ENCODE results near the gene SLC16A12.
"Not testable (repeated sequence)": the region's sequence is repeated elsewhere in the genome, so short reads cannot be mapped to it uniquely, and the experiment has no call there.

Gene SLC16A12

GRCh38 chr10:89391907-89392756 lies 143.3 kb downstream of the SLC16A12 start, which contains the start of gene IFIT1:
Gene IFIT1 (plus strand): TSS chr10:89392623. CDS start chr10:89392713, 90 bp downstream.
- Histone ChIP-seq H3K9me3 (ENCODE audit: control extremely low read depth in 1 of 5, control insufficient read depth in 4 of 5, insufficient read depth in 2 of 5, low read depth in 1 of 5, low read length in 4 of 5) (no peaks in the 10 kb centered on the region), H3K4me1 (ENCODE audit: control extremely low read depth in 1 of 4, control insufficient read depth in 4 of 4, insufficient read depth in 4 of 4, low read length in 3 of 4) (peaks cover 18 to 36% (median 21%) of the 10 kb centered on the region in 4 experiments), H3K27ac (ENCODE audit: insufficient read depth in 1 of 2, low read depth in 1 of 2, low read length in 2 of 2, poor library complexity in 1 of 2, severe bottlenecking in 2 of 2) (peak within 1 kb of the TSS; percentile 77 to 80), H3K4me3 (ENCODE audit: control insufficient read depth in 1 of 7, extremely low read depth in 1 of 7, insufficient read depth in 4 of 7, low read depth in 2 of 7, low read length in 6 of 7) (peak within 1 kb of the TSS in 6 of 7 experiments; percentile 74 to 95 (median 90)), H3K27me3 (replicated peaks in 2 of 5; ENCODE audit: control insufficient read depth in 4 of 5, insufficient read depth in 5 of 5, low read length in 4 of 5) (no peaks in the 10 kb centered on the region), H3K36me3 (ENCODE audit: control insufficient read depth in 4 of 4, insufficient read depth in 4 of 4, low read length in 3 of 4) (peaks cover 0 to 3% (median 0%) of the 10 kb centered on the region in 4 experiments)
- POLR2A ChIA-PET, result interaction anchor here (0.9 kb wide), 1 partner anchor 139 kb away, joined by 3 read pairs; no protein-coding TSS in a partner anchor
- WGBS (ENCODE audit: insufficient coverage), result 0% methylated on average over 4 of the region's 8 CpGs
- CTCF ChIA-PET, result interaction anchor here (0.5 to 2.4 kb wide), 6 partner anchors 19 to 149 kb away, joined by 3 to 10 read pairs (median 4); partner anchors contain the start of gene IFIT2
- peak; percentile 87 to 96 (median 94) for DNase-seq

DNA sequence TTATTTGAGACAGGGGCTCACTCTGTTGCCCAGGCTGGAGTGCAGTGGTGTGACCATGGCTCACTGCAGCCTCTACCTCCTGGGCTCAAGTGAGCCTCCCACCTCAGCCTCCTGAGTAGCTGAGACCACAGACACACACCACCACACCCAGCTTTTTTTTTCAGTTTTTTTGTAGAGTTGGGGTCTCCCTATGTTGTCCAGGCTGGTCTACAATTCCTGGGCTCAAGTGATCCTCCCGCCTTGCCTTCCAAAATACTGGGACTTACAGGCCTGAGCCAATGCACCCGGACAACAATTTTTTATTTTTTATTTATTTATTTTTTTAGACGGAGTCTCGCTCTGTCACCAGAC lies 144.2 kb downstream of the SLC16A12 start:
- DNase-seq; H3K27me3 ChIP-seq (replicated peaks in 2 of 5; ENCODE audit: control insufficient read depth in 4 of 5, insufficient read depth in 5 of 5, low read length in 4 of 5); H3K27ac ChIP-seq (ENCODE audit: insufficient read depth in 1 of 2, low read depth in 1 of 2, low read length in 2 of 2, poor library complexity in 1 of 2, severe bottlenecking in 2 of 2); H3K9me3 ChIP-seq (ENCODE audit: control extremely low read depth in 1 of 5, control insufficient read depth in 4 of 5, insufficient read depth in 2 of 5, low read depth in 1 of 5, low read length in 4 of 5); H3K36me3 ChIP-seq (ENCODE audit: control insufficient read depth in 4 of 4, insufficient read depth in 4 of 4, low read length in 3 of 4); H3K4me3 ChIP-seq (ENCODE audit: control insufficient read depth in 1 of 7, extremely low read depth in 1 of 7, insufficient read depth in 4 of 7, low read depth in 2 of 7, low read length in 6 of 7); POLR2A ChIA-PET: not testable (repeated sequence)
- H3K4me1 ChIP-seq (ENCODE audit: control extremely low read depth in 1 of 4, control insufficient read depth in 4 of 4, insufficient read depth in 4 of 4, low read length in 3 of 4), result peaks cover 18 to 38% (median 23%) of the 10 kb centered on the region in 4 experiments
- CTCF ChIA-PET, result interaction anchor here (1.5 to 2.4 kb wide), 2 partner anchors 22 to 99 kb away, joined by 3 to 10 read pairs; no protein-coding TSS in a partner anchor
- 100% methylated on average over 1 of the region's 4 CpGs for WGBS (ENCODE audit: insufficient coverage)

DNA sequence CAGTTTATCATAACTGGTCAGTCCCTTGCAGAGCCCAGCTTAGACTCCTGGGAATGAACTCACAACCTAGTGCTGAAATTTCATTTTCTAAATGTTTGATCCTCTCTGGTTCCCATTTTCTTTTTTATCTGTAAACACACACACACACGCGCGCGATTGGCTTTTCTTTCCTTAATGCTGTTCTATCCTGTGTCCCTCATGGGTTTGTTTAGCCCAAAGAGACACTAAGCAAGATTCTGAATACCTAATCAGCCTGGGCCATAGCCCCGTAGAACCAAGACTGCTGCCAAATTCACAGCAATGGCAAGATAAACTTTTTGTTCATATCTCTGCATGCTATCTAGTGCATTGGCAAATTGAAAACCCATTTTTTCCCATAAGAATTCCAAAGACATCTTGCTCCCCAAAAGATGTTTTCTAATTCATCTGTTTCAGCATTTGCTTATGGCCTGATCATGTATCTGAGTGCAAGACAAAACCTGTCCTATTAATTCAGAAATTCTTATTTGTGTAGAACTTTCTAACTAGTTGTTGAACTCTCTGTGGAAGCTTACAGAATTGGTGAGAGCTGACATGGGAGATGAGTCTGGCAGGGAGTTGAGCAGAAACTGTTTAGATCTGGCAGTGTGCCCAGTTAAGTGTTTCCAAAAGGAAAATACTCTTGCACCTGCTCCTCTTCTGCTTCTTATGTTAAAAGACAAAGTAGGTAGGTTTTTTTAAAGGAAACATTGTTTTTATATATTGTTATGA lies 144.7 kb downstream of the SLC16A12 start:
- no peaks in the 10 kb centered on the region for H3K36me3 ChIP-seq (ENCODE audit: control insufficient read depth in 4 of 4, insufficient read depth in 4 of 4, low read length in 3 of 4)
- ChIA-PET POLR2A (no interaction called here), CTCF (interaction anchor here (1.5 to 4.8 kb wide), 4 partner anchors 8 to 149 kb away, joined by 3 to 35 read pairs (median 4); no protein-coding TSS in a partner anchor)
- peaks cover 18 to 43% (median 28%) of the 10 kb centered on the region in 4 experiments for H3K4me1 ChIP-seq (ENCODE audit: control extremely low read depth in 1 of 4, control insufficient read depth in 4 of 4, insufficient read depth in 4 of 4, low read length in 3 of 4)
- 84% methylated on average over 4 of the region's 5 CpGs for WGBS (ENCODE audit: insufficient coverage)
- H3K4me3 ChIP-seq (ENCODE audit: control insufficient read depth in 1 of 7, extremely low read depth in 1 of 7, insufficient read depth in 4 of 7, low read depth in 2 of 7, low read length in 6 of 7), result no peak overlapping the region
- no peak for DNase-seq
- H3K9me3 ChIP-seq (ENCODE audit: control extremely low read depth in 1 of 5, control insufficient read depth in 4 of 5, insufficient read depth in 2 of 5, low read depth in 1 of 5, low read length in 4 of 5), result no peaks in the 10 kb centered on the region
- H3K27ac ChIP-seq (ENCODE audit: insufficient read depth in 1 of 2, low read depth in 1 of 2, low read length in 2 of 2, poor library complexity in 1 of 2, severe bottlenecking in 2 of 2), result no peak overlapping the region
- no peaks in the 10 kb centered on the region for H3K27me3 ChIP-seq (replicated peaks in 2 of 5; ENCODE audit: control insufficient read depth in 4 of 5, insufficient read depth in 5 of 5, low read length in 4 of 5)

GRCh38 chr10:89389254-89389653 lies 146.1 kb downstream of the SLC16A12 start:
- H3K4me1 ChIP-seq (ENCODE audit: control extremely low read depth in 1 of 4, control insufficient read depth in 4 of 4, insufficient read depth in 4 of 4, low read length in 3 of 4), result peaks cover 26 to 51% (median 42%) of the 10 kb centered on the region in 4 experiments
- no peaks in the 10 kb centered on the region for H3K27me3 ChIP-seq (replicated peaks in 2 of 5; ENCODE audit: control insufficient read depth in 4 of 5, insufficient read depth in 5 of 5, low read length in 4 of 5)
- no peak overlapping the region for H3K27ac ChIP-seq (ENCODE audit: insufficient read depth in 1 of 2, low read depth in 1 of 2, low read length in 2 of 2, poor library complexity in 1 of 2, severe bottlenecking in 2 of 2)
- no peak overlapping the region for H3K4me3 ChIP-seq (ENCODE audit: control insufficient read depth in 1 of 7, extremely low read depth in 1 of 7, insufficient read depth in 4 of 7, low read depth in 2 of 7, low read length in 6 of 7)
- DNase-seq, result peak; percentile 52 to 70 (median 69)
- WGBS (ENCODE audit: insufficient coverage), result no CpG with 5 or more reads among the region's 1 CpG
- ChIA-PET CTCF (interaction anchor here (0.5 to 4.8 kb wide), 17 partner anchors 9 to 394 kb away, joined by 3 to 35 read pairs (median 4); partner anchors contain the start of genes IFIT2, IFIT3, IFIT5 and LIPA), POLR2A (no interaction called here)
- no peaks in the 10 kb centered on the region for H3K36me3 ChIP-seq (ENCODE audit: control insufficient read depth in 4 of 4, insufficient read depth in 4 of 4, low read length in 3 of 4)
- no peaks in the 10 kb centered on the region for H3K9me3 ChIP-seq (ENCODE audit: control extremely low read depth in 1 of 5, control insufficient read depth in 4 of 5, insufficient read depth in 2 of 5, low read depth in 1 of 5, low read length in 4 of 5)

- POLR2A ChIA-PET, result no interaction called here
- H3K27me3 ChIP-seq (replicated peaks in 2 of 5; ENCODE audit: control insufficient read depth in 4 of 5, insufficient read depth in 5 of 5, low read length in 4 of 5), result no peaks in the 10 kb centered on the region
- 100% methylated on average over 2 of the region's 2 CpGs for WGBS (ENCODE audit: insufficient coverage)
Measured at GRCh38 chr10:89388806-89389205, 146.6 kb downstream of the SLC16A12 start.

DNA sequence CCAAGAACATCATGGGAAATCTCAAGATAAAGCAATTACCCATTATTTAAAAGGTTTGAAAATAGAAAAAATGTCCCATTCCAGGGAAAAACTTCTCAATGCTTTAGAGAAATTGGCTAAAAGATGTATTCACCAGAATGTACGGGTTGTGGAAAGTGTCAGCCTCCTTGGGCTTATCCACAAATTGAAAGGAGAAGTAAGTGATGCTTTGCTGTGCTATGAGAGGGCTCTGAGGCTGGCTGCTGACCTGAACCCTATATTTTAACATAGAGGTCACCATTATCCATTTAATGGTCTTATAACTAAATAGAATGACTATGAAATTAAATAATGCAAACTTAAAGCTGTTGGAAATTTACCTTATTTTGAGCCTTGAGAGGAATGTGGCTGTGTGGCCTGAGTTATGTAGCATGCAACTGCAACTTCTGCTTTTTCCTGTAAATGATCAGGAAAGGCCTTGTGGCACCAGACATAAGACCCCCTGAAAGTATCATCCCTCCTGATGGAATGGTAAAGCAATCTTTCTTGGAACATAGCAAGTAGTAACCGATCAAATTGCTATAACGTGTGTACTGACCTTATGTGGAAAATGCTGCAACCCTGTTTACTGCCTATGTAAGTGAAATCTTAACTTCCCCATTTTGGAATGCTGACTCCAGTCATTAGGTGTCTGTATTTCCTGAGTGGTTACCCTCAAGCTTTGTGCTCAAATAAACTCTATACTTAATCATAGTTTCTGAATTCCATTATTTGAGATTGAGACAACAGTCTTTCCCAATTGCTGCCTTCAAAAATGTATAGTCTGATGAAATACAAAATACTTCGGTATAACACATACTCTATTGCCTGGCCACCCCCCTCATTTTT lies 150.7 kb downstream of the SLC16A12 start:
- peak overlapping the region in 4 of 7 experiments; percentile 32 to 53 (median 42) for H3K4me3 ChIP-seq (ENCODE audit: control insufficient read depth in 1 of 7, extremely low read depth in 1 of 7, insufficient read depth in 4 of 7, low read depth in 2 of 7, low read length in 6 of 7)
- WGBS (ENCODE audit: insufficient coverage), result 0% methylated on average over 3 of the region's 4 CpGs
- no peak overlapping the region for H3K27ac ChIP-seq (ENCODE audit: insufficient read depth in 1 of 2, low read depth in 1 of 2, low read length in 2 of 2, poor library complexity in 1 of 2, severe bottlenecking in 2 of 2)

More at GRCh38 chr10:89388806-89389205, 146.6 kb downstream of the SLC16A12 start:
- peaks cover 26 to 51% (median 44%) of the 10 kb centered on the region in 4 experiments for H3K4me1 ChIP-seq (ENCODE audit: control extremely low read depth in 1 of 4, control insufficient read depth in 4 of 4, insufficient read depth in 4 of 4, low read length in 3 of 4)
- DNase-seq, result no peak
- CTCF ChIA-PET, result interaction anchor here (0.5 to 4.8 kb wide), 18 partner anchors 9 to 395 kb away, joined by 3 to 35 read pairs (median 4); partner anchors contain the start of genes IFIT2, IFIT3 and LIPA
- no peaks in the 10 kb centered on the region for H3K36me3 ChIP-seq (ENCODE audit: control insufficient read depth in 4 of 4, insufficient read depth in 4 of 4, low read length in 3 of 4)
- H3K9me3 ChIP-seq (ENCODE audit: control extremely low read depth in 1 of 5, control insufficient read depth in 4 of 5, insufficient read depth in 2 of 5, low read depth in 1 of 5, low read length in 4 of 5), result no peaks in the 10 kb centered on the region
- H3K4me3 ChIP-seq (ENCODE audit: control insufficient read depth in 1 of 7, extremely low read depth in 1 of 7, insufficient read depth in 4 of 7, low read depth in 2 of 7, low read length in 6 of 7), result no peak overlapping the region
- no peak overlapping the region for H3K27ac ChIP-seq (ENCODE audit: insufficient read depth in 1 of 2, low read depth in 1 of 2, low read length in 2 of 2, poor library complexity in 1 of 2, severe bottlenecking in 2 of 2)

More for the DNA sequence above, 150.7 kb downstream of the SLC16A12 start:
- H3K36me3 ChIP-seq (ENCODE audit: control insufficient read depth in 4 of 4, insufficient read depth in 4 of 4, low read length in 3 of 4), result no peaks in the 10 kb centered on the region
- DNase-seq, result peak; percentile 79 to 92 (median 89)
- ChIA-PET CTCF (interaction anchor here (1.4 to 2.3 kb wide), 3 partner anchors 15 to 82 kb away, joined by 3 to 9 read pairs (median 5); partner anchors contain the start of gene IFIT2), POLR2A (interaction anchor here (0.6 kb wide), 1 partner anchor 121 kb away, joined by 4 read pairs; no protein-coding TSS in a partner anchor)
- no peaks in the 10 kb centered on the region for H3K9me3 ChIP-seq (ENCODE audit: control extremely low read depth in 1 of 5, control insufficient read depth in 4 of 5, insufficient read depth in 2 of 5, low read depth in 1 of 5, low read length in 4 of 5)
- no peaks in the 10 kb centered on the region for H3K27me3 ChIP-seq (replicated peaks in 2 of 5; ENCODE audit: control insufficient read depth in 4 of 5, insufficient read depth in 5 of 5, low read length in 4 of 5)
- H3K4me1 ChIP-seq (ENCODE audit: control extremely low read depth in 1 of 4, control insufficient read depth in 4 of 4, insufficient read depth in 4 of 4, low read length in 3 of 4), result peaks cover 14 to 34% (median 27%) of the 10 kb centered on the region in 4 experiments
